ENCODE measurements around the gene FANCC.

Gene FANCC

GRCh38 chr9:95355500-95355899 is 38.0 kb upstream of the FANCC start:
- TF ChIP-seq, protein P1, sequence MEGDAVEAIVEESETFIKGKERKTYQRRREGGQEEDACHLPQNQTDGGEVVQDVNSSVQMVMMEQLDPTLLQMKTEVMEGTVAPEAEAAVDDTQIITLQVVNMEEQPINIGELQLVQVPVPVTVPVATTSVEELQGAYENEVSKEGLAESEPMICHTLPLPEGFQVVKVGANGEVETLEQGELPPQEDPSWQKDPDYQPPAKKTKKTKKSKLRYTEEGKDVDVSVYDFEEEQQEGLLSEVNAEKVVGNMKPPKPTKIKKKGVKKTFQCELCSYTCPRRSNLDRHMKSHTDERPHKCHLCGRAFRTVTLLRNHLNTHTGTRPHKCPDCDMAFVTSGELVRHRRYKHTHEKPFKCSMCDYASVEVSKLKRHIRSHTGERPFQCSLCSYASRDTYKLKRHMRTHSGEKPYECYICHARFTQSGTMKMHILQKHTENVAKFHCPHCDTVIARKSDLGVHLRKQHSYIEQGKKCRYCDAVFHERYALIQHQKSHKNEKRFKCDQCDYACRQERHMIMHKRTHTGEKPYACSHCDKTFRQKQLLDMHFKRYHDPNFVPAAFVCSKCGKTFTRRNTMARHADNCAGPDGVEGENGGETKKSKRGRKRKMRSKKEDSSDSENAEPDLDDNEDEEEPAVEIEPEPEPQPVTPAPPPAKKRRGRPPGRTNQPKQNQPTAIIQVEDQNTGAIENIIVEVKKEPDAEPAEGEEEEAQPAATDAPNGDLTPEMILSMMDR (conservative IDR thresholded peaks at IDR 0.05), result no peak
- H3K27ac ChIP-seq, result no peak overlapping the region

DNA sequence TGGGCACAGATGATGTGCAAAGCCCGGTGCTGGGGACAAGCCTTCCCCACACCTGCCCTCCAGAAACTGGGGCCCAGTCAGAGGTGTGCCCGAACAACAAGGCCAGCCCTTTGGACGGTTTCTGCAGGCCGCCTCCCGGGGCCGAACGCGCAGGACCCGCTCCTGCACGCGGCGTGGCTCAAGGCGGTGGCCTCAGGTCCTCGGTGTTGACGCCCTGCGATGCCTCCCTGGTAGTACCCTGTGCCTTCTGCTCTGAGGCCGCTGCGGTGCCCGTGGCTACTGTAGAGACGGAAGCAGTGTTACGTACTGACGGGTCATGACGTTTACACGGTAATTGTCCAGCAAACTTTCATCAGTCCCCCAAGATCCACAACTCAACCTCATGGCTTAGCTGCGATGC is 33.5 kb upstream of the FANCC start:
- TF ChIP-seq, protein P1 (conservative IDR thresholded peaks at IDR 0.05), result no peak
- no peak overlapping the region for H3K27ac ChIP-seq

GRCh38 chr9:95350266-95350665 is 32.8 kb upstream of the FANCC start:
- H3K27ac ChIP-seq, result no peak overlapping the region
- TF ChIP-seq, protein P1 (conservative IDR thresholded peaks at IDR 0.05), result no peak

- no peak overlapping the region for H3K27ac ChIP-seq
- TF ChIP-seq, protein P1 (conservative IDR thresholded peaks at IDR 0.05), result no peak
Measured at GRCh38 chr9:95349091-95350038, 31.9 kb upstream of the FANCC start.

DNA sequence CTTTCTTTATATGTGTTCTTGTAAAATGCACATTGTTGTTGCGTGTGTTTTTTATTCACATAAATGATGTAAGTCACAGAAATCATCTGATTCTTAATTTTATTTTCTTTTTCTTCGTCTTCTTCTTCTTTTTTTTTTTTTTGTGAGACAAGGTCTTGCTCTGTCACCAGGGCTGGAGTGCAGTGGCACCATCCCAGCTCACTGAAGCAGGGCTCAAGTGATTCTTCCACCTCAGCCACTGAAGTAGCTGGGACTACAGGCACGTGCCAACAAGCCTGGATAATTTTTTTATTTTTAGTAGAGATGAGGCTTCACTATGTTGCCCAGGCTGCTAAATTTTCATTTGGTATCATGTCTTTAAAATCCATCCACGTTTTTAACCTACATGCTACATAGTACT is 28.5 kb upstream of the FANCC start:
- H3K27ac ChIP-seq, result no peak overlapping the region
- TF ChIP-seq, protein P1 (conservative IDR thresholded peaks at IDR 0.05), result no peak

- TF ChIP-seq, protein P1 (conservative IDR thresholded peaks at IDR 0.05), result no peak
- H3K27ac ChIP-seq, result no peak overlapping the region
Measured at GRCh38 chr9:95344735-95345325, 27.3 kb upstream of the FANCC start.

GRCh38 chr9:95343725-95344287 is 26.3 kb upstream of the FANCC start:
- TF ChIP-seq, protein P1 (conservative IDR thresholded peaks at IDR 0.05), result no peak
- H3K27ac ChIP-seq, result no peak overlapping the region
